ENCODE results near the gene IQCE. TPM values are rescaled to one million over a fixed set of nuclear protein-coding genes. Genes with fewer than 3 reads are reported as not detected.
"Not testable (repeated sequence)": the region's sequence is repeated elsewhere in the genome, so short reads cannot be mapped to it uniquely, and the experiment has no call there.

Gene IQCE
- polyA plus RNA-seq, 1 donor, result 5.4 TPM

DNA sequence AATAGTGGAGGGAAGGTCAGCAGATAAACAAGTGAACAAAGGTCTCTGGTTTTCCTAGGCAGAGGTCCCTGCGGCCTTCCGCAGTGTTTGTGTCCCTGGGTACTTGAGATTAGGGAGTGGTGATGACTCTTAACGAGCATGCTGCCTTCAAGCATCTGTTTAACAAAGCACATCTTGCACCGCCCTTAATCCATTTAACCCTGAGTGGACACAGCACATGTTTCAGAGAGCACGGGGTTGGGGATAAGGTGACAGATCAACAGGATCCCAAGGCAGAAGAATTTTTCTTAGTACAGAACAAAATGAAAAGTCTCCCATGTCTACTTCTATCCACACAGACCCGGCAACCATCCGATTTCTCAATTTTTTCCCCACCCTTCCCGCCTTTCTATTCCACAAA lies 25.2 kb upstream of the IQCE start:
- not testable (repeated sequence) for DNase-seq (ENCODE audit: low read depth)

DNA sequence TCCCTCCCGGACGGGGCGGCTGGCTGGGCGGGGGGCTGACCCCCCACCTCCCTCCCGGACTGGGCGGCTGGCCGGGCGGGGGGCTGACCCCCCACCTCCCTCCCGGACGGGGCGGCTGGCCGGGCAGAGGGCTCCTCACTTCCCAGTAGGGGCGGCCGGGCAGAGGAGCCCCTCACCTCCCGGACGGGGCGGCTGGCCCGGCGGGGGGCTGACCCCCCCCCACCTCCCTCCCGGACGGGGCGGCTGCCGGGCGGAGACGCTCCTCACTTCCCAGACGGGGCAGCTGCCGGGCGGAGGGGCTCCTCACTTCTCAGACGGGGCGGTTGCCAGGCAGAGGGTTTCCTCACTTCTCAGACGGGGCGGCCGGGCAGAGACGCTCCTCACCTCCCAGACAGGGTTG lies 24.6 kb upstream of the IQCE start:
- not testable (repeated sequence) for DNase-seq (ENCODE audit: low read depth)

DNA sequence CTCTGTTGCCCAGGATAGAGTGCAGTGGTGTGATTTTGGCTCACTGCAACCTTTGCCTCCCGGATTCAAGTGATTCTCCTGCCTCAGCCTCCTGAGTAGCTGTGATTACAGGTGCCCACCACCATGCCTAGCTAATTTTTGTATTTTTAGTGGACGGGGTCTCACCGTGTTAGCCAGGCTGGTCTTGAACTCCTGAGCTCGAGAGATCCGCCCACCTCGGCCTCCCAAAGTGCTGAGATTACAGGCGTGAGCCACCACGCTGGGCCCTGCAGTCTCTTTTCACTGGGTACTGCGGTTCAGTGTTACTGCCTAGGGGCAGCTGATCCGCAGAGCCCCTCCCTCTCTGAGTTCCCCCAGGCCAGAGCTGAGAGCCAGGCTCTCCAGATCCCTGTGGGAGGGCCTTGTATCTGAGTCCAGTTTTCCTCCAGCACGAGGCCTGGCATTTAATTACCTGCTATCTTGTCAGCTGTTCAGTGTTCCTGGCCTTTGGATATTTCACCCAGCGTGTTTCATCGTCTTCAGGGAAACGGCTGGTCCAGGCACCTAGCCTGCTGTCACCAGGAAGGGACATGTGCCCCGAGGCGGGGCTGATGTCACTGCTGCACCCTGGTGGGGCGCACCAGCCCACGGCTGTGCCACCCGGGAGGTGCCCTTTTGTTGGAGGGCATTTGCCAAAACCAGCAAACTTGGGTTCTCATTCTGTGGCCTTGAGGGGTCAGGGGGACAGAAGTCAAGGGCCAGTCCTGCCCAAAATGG lies 22.7 kb upstream of the IQCE start:
- not testable (repeated sequence) for DNase-seq (ENCODE audit: low read depth)

DNA sequence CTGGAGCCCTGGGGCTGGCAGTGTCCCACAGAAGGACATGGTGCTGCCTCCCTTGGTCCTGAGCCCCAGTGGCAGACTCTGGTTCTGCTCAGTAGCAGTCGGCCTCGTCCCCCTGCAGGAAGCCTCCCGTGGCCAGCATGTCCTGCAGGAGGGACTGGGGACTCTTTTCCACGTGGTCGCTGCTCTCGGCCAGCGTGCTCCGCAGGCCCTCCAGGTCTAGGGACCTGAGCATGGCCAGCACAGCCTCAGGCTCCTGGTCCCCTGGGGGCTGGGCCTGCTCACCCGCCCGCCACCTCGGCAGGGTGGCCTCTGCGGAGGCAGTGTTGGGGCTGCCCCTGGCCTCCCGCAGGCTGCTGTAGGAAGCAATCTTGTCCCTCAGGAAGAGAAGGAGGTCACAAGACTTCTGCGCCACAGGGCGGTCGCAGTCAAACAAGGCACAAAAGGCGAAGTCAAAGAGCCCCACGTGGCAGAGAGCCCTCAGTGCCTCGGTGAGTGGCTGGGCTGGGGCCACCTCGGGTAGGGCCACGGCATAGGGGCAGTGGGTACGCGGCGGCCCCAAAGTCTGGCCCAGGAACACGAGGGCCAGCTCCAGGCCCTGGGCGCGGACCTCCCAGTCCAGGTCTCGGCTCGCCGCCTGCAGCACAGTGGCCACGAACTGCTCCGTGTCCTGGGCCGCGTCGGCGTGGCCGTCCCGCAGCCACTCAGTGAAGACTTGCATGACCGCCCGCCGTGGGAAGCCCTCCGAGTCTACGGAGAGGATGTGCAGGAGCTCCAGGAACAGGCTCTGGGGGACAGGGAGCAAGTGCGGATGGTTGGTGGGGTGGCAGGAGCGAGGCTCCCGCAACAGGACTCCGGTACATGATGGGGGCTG lies 20.6 kb upstream of the IQCE start:
- no peak for DNase-seq (ENCODE audit: low read depth)

DNA sequence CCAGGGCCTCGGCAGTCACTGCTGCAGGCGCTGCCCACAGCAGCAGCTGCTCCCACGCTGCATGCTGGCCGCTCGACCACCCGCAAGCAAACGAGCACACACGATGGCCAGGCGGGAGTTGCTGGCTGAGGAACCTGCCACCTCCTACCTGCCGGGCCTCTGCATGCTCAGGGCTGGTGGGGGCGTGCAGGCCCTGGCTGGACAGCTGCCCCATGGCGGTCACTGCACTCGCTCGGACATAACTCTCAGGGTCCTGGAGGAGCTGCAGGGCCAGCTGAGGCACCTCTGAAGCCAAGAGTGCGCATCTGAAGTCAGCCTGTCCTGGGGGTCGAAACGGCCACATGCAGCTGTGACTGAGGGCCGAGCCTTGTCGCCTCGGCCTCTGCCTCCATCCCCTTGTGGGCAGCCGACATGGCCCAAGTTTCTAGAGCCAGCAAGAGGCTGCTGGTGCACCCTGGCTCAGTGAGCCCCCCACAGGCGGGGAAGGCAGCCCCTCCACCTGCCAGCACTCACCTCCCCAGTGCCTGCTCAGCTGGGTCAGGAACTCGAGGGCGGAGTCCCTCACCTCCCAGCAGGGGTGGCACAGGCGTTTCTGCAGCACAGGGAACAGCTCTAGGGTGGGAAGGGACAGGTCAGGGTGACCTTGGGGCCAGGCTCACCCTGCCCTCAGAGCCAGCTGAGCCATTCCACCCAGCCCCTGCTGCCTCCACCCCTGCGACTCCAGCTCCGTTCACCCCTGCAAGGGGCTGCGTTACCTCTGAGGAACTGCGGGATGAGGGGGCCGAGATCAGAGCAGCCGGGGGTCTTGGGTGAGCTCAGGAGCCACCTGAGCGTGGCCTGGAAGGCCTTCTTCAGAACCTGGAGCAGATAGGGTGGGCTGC lies 19.5 kb upstream of the IQCE start:
- no peak for DNase-seq (ENCODE audit: low read depth)

DNA sequence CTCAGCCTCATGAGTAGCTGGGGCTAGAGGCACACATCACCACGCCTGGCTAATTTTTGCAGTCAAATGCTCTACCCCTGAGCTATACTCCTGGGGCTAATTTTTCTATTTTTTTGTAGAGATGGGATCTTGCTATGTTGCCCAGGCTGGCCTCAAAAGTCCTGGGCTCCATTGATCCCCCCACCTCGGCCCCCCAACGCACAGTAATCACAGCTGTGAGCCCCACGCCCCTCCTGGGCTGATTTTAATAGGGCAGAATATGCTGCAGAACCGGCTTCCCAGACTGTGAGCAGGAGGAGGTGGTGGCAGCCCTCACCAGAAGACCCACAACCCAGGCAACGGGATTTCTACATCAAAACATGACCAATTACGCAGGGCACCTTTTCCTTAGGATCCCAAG lies 18.6 kb upstream of the IQCE start:
- no peak for DNase-seq (ENCODE audit: low read depth)

DNA sequence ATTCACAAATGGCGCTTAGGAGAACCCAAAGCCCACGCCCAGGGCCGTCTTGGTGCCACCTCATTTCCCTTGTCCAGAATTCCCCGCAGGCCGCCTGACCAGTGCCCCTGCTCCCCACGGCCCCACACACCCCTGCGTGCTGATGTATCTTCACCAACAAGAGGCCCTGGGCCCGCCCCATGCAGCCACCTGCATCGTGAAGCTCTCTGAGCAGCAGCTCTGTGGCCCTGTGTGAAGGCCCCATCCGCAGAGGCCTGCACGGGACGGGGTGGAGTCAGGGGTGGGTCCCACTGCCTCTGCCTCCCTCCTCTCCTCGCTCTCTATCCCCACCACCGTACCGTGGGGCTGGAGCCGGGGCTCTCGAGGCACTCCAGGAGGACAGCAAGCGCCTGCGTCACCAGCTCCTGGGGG lies 18.1 kb upstream of the IQCE start:
- no peak for DNase-seq (ENCODE audit: low read depth)

DNA sequence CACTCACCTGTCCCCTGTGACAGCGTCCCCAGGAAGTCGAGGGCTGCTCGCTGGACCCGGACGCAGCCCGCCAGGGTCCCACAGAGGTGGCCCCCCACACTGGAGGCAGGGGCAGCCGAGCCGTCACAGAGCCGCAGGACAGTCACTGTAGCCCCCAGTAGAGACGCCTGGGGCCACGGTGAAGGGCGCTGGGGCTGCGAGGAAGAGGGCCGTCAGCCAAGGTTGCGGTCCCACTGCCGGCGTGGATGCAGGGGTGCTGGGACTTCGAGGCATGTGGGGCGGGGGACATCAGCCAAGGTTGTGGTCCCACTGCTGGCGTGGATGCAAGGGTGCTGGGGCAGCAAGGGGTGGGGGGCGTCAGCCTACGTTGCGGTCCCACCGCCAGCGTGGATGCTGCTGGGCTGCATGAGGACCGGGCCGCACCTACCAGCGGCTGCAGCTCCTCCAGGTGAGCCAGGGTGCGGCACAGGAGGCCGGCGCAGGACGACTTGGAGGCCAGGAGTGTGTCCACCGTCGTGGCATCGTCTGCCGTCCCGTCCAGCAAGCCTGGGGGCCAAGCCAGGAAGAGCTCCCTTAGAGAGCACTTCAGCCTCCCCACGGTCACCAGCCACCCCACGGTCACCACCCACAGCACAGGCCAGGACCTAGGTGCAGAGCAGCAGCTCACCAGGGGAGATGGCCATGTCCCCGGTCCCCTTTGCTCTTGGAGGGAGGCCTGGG lies 17.3 kb upstream of the IQCE start:
- DNase-seq (ENCODE audit: low read depth), result no peak

DNA sequence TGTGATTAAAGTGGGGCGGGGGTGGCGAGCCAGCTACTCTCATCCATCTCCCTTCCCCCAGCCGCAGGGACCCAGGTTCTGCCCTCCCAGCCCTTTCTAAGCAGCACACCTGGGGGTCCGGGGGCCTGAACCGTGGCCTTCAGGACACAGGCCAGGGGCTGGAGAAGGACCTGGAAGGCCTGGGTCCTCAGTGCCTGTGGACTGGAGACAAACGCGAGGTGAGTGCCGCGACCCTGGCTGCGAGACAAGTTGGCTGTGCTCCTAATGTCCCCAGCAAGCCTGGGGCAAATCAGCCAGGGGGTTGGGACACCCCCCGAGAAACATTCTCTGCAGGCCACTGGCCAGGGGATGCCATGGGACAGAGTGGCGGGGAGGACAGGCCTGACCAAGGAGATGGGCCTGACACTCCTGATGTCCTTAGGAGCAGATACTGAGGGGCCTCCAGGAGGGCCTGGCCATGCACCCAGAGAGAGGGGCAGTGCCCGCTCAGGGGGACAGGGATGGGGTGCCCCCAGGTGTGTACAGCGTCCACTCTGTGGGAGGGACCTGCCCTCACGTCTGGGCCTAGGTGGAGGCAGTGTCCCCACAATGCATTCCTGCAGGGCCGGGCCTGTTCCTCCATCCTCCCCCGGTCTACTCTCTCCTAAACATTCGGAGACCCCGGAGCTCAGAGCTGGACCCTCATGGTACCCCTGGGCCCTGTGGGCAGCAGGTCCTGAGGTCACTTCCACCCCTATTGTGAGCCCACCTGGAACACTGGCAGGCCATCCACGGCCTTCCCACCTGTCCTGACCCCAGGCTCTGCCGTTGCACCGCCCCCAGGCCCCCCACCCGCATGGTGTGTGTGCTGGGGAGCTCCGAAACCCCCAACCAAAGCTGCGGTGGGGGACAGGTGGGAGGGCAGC lies 16.5 kb upstream of the IQCE start:
- no peak for DNase-seq (ENCODE audit: low read depth)

DNA sequence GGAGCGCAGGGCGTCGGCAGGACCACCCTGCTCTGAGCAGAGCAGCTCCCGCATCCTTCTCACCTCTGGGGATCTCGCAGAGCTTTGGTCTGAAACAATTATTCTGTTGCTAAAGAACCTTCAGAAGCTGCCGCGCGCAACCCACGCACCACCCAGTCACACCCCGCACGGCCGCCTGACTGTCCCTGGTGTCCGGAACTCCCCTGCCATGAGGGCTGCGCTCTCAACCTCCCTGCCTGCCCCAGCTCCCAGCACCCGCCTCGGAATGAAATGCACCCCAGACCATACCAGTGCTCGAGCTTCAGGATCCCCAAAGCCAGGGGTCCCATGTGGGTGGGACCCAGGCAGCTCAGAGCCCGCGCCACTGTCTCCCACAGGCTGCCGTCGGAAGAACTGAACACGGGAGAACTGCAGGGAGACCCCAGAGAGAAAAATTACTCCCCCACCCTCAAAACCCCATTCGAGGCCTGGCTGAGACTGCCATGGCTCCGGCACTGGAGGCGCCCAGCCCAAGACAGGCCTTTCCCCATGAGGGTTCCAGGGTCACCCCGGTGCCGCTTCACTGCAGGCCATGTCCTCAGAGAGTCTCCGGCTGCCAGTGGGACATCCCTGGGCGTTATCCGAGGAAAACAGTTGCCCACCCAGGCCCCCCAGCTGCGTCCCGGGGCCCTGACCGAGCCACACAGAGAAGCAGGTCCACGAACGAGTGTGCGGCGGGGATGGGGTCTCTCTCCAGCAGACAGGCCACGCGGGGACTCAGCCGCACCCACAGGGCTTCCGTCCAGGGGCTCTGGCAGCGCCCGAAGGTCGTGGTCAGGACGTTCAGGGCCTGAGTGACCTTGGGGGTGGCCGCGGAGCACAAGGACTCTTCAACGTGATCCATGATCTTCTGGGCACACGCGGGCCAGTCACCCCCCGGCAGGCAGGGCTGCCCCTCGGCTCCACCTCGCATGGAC lies 15.6 kb upstream of the IQCE start:
- DNase-seq (ENCODE audit: low read depth), result no peak

DNA sequence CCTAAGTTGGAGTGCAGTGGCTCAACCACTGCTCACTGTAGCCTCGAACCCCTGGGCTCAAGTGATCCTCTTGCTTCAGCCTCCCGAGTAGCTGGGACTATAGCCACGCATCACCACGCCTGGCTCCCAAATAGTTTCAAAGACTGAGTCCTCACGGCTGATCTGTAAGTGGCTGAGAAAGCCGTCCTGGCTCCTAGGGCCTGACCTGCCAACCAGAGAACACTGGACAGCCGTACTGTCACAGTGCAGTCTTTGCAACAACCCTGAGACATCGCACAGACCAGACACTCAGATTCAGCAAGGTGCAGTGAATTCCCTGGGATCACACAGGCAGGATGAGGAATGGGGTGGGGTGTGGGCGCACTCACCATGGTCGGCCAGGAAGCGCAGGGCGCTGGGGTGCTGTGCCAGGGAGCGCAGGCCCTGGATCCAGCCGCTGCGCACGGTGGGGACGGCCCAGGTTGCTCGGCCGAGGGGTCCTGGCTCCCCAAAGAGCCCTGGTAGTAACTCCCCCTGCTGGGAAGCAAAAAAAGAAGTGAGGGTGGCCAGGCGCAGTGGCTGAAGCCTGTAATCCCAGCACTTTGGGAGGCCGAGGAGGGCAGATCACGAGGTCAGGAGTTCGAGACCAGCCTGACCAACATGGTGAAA lies 14.1 kb upstream of the IQCE start:
- DNase-seq (ENCODE audit: low read depth), result no peak

DNA sequence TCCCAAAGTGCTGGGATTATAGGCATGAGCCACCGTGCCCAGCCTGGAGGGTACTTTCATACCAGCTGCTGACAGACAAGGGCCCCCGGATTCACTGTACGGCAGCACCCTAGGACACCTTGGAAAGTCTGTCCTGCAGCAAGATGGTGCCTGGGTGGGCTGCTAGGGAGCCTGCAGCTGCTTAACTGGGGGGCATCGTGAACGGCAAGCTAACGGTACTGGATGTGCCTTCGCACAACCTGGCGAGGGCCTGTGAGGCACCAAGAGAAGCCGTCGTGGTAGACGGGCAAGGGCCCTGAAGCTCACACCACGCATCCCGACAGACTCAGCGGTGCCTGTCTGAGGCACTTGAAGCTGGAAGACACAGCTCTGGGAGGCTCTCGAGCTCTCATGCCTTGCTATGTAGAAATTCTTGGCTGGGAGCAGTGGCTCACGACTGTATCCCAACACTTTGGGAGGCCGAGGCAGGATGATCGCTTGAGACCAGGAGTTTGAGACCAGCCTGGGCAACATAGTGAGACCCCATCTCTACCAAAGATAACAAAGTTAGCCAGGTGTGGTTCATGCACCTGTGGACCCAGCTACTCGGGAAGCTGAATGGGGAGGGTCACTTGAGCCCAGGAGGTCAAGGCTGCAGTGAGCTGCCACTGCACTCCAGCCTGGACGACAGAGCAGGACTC lies 12.9 kb upstream of the IQCE start:
- no peak for DNase-seq (ENCODE audit: low read depth)

DNA sequence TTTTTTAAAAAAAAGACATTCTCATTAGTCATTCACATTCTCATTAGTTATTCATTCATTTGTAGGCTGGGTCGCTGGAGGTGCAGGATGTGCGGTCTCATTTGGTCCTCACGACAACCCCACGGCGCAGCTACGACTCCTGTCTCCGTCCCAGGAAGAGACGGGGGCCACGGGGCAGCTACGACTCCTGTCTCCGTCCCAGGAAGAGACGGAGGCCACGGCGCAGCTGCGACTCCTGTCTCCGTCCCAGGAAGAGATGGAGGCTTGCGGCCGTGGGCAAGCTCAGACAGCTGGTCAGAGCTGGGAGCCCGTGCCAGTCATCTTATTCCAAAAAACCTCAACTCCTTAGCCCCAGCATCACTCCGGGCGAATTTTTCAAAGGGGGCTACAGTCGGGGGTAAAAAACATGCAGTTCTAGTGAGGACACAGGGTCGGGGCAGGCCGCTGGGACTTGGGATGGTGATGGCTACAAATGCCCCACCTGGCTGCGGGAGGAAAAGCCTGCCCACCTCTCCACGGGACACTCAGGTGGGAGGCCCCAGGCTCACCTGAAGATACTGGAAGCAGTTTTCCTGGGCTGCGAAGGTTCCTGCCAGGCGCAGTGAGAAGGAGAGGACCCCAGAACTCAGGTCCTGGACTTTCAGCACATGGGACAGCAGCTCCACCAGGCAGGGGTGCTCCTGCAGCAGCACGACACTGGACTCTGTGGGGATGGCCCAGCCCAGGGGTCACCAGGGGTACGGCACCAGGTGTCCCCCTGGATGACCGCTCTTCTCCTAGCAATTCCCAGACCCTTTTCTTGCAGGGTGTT lies 11.8 kb upstream of the IQCE start:
- DNase-seq (ENCODE audit: low read depth), result no peak

DNA sequence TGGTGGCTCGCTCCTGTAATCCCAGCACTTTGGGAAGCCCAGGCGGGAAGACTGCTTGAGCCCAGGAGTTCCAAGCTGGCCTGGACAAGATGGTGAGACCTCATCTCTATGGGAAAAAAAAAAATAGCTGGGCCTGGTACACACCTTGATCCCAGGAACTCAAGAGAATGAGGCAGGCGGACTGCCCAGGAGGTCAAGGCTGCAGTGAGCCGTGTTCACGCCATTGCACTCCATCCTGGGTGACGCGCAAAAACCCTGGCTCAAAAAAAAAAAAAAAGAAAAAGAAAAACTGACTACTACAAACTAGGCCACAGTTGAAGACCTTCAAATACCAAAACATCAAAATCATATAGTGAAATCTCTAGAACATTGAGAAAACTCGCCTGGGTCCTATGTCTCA lies 7.4 kb upstream of the IQCE start:
- no peak for DNase-seq (ENCODE audit: low read depth)

DNA sequence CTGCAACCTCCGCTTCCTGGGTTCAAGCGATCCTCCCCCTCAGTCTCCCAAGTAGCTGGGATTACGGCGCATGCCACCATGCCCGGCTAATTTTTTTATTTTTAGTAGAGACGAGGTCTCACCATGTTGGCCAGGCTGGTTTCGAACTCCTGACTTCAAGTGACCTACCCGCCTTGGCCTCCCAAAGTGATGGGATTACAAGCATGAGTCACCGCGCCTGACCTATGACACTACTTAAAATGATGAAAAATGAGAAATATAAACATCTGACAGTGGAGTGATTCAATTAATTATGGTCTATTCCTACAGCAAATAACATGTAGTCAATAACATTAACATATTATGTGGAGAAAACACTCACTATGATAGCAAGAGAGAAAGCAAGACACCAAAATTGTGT lies 5.7 kb upstream of the IQCE start:
- no peak for DNase-seq (ENCODE audit: low read depth)

DNA sequence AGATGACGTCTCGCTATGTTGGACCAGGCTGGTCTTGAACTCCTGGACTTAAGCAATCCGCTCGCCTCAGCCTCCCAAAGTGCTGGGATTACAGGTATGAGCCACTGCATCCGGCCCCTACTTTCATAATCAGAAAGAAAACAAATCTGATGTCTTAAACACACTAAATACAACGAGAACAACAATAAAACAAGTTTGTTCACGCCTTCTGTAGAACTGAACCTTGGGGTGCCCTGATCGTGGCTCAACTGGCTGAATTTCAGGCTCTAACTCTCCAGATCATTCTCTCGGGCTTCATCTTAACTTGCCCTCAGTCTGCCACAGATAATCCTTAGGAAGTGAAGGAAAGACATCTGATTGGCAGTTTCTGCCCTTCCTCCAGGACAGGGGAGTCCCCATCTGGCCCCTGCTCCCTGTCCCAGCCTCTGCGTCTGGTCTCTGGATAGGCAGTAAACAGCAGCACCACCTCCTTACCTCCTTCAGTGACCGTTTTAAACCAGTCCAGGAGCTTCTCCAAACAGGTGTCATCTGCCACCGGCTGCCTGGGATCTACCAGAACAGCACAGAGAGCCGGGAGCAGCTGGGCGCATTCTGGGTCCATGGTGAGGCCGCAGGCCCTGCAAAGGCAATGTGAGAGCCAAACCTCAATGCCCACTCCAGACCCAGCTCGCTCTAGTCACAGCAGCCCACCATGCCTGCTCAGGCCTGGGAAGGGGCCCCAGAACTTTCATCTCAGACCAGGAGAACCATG lies 4.8 kb upstream of the IQCE start:
- no peak for DNase-seq (ENCODE audit: low read depth)

Measured in forelimb muscle (tissue), 1 donor.